GM12878 (cell line): ENCODE measurements around the gene DSG4. TPM values are rescaled to one million over a fixed set of nuclear protein-coding genes. Genes with fewer than 3 reads are reported as not detected.

Source experiments
- CBFB ChIP-seq: IDR thresholded peaks from 2 replicates; pipeline ENCODE4 v1.6.1; 2016; ENCODE audit warnings: antibody characterized with exemption, low read depth
- CREM ChIP-seq: IDR thresholded peaks from 2 replicates; pipeline ENCODE4 v1.6.1; 2014; ENCODE audit warnings: antibody characterized with exemption, low read depth
- EED ChIP-seq: sonication (generic); IDR thresholded peaks from 2 replicates; pipeline ENCODE4 v1.6.1; 2016; ENCODE audit warnings: antibody characterized with exemption, low read depth
- ETV6 ChIP-seq, 2 experiments: fragments of 450-650 bp in 1 of 2; IDR thresholded peaks in 1 of 2; conservative IDR thresholded peaks in 1 of 2; 2 replicates each; pipeline ENCODE4 v1.6.1; 2014; ENCODE audit warnings: antibody characterized with exemption in 1 of 2, borderline replicate concordance in 1 of 2, low read depth in 1 of 2, mild to moderate bottlenecking in 1 of 2, moderate library complexity in 1 of 2
- IRF4 ChIP-seq: IDR thresholded peaks from 2 replicates; pipeline ENCODE4 v1.6.1; 2011; ENCODE audit warnings: low read depth, low read length
- JUNB ChIP-seq: IDR thresholded peaks from 2 replicates; pipeline ENCODE4 v1.6.1; 2016; ENCODE audit warnings: antibody characterized with exemption, mild to moderate bottlenecking
- MEF2A ChIP-seq: IDR thresholded peaks from 2 replicates; pipeline ENCODE4 v1.6.1; 2011; ENCODE audit warnings: low read depth, mild to moderate bottlenecking, low read length, moderate library complexity; ENCODE audit not compliant: insufficient read depth
- MTA3 ChIP-seq: IDR thresholded peaks from 2 replicates; pipeline ENCODE4 v1.6.1; 2012; ENCODE audit warnings: low read length, inconsistent platforms, borderline replicate concordance
- MYC ChIP-seq: IDR thresholded peaks from 2 replicates; pipeline ENCODE4 v1.6.1; 2011; ENCODE audit warnings: mild to moderate bottlenecking, low read length, moderate library complexity, inconsistent platforms; ENCODE audit not compliant: insufficient read depth, insufficient replicate concordance, insufficient read length, severe bottlenecking
- NBN ChIP-seq: fragments of 450-650 bp; IDR thresholded peaks from 2 replicates; pipeline ENCODE4 v1.6.1; 2016
- NFYB ChIP-seq: IDR thresholded peaks from 2 replicates; pipeline ENCODE4 v1.6.1; 2011; ENCODE audit warnings: low read depth, mild to moderate bottlenecking, low read length, improper control_type of control experiment, moderate library complexity; ENCODE audit not compliant: insufficient read depth
- NRF1 ChIP-seq: conservative IDR thresholded peaks from 2 replicates; pipeline ENCODE4 v1.6.1; 2011; ENCODE audit warnings: mild to moderate bottlenecking, low read depth, low read length, improper control_type of control experiment
- PAX5 ChIP-seq: IDR thresholded peaks from 2 replicates; pipeline ENCODE4 v1.6.1; 2011; ENCODE audit warnings: low read depth, low read length, borderline replicate concordance
- RUNX3 ChIP-seq: IDR thresholded peaks from 2 replicates; pipeline ENCODE4 v1.6.1; 2012; ENCODE audit warnings: low read length, inconsistent platforms
- SMC3 ChIP-seq: IDR thresholded peaks from 2 replicates; pipeline ENCODE4 v1.6.1; 2011; ENCODE audit warnings: low read length, improper control_type of control experiment, borderline replicate concordance
- SRF ChIP-seq, 2 experiments: IDR thresholded peaks; 2 replicates each; pipeline ENCODE4 v1.6.1; 2011; ENCODE audit warnings: low read depth in 2 of 2, low read length in 2 of 2, mild to moderate bottlenecking in 1 of 2, moderate library complexity in 1 of 2
- SUPT20H ChIP-seq: IDR thresholded peaks from 2 replicates; pipeline ENCODE4 v1.6.1; 2011; ENCODE audit warnings: low read depth, mild to moderate bottlenecking, low read length, moderate library complexity, borderline replicate concordance; ENCODE audit not compliant: control insufficient read depth
- TBL1XR1 ChIP-seq: IDR thresholded peaks from 2 replicates; pipeline ENCODE4 v1.6.1; 2012; ENCODE audit warnings: low read depth, low read length, improper control_type of control experiment
- TCF7 ChIP-seq: IDR thresholded peaks from 2 replicates; pipeline ENCODE4 v1.6.1; 2014; ENCODE audit warnings: antibody characterized with exemption, borderline replicate concordance
- polyA plus RNA-seq, 11 experiments: library from polyadenylated mRNA; depleted of rRNA in 4 of 11; unstranded in 6 of 11; stranded (reverse) in 5 of 11; fragments of >200 nt; fragmentation: Nextera tagmentation in 4 of 11; fragmentation: Illumina TruSeq in 1 of 11; extraction: Ambion mirVana in 4 of 11; extraction: Trizol in 1 of 11; gene quantifications; 1 replicate in 1 of 11; 2 replicates in 10 of 11; pipeline versions ENCODE4 v1.2.1 to v1.2.3, GENCODE V29; 2011 to 2016; ENCODE audit warnings: inconsistent platforms in 2 of 11, missing spikeins in 2 of 11, low read depth in 1 of 11
- total RNA-seq, 4 experiments: library from RNA; depleted of rRNA in 3 of 4; stranded (reverse); fragments of >200 nt in 3 of 4; fragmentation: Illumina TruSeq in 1 of 4; extraction: Trizol in 1 of 4; gene quantifications; 2 replicates each; pipeline versions ENCODE4 v1.2.1 to v1.2.3, GENCODE V29; 2013 to 2021
- TF ChIP-seq, protein P1 (sequence below): IDR thresholded peaks from 2 replicates; pipeline ENCODE4 v1.6.1; 2012; ENCODE audit warnings: low read depth, low read length, improper control_type of control experiment

DSG4 gene
- total and polyA plus RNA-seq, 10 of the 15 experiments (the other 5 are each of a cell fraction or from before 2014, with no cell fraction given): 0.07 to 0.59 (median 0.17) TPM; not detected in 1

DNA sequence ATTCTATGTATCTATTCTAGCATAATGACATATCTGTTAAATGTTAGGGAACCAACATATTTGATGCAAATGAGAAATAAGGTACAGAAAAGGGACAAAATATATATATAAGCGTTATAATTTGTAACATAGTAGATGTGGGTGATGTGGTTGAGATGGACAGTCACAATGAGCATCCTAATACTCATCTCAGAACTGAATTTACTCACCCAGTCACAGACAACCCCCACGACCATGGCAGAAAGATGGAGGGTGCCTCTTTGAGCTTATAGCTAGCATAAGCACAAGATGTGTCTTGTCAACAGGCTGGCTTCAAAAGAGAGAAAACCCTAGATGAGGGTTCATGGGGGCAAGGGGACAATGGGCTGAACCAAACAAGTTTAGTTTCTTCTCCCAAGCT is 61.8 kb downstream of the DSG4 start (continued):
- TF ChIP-seq, protein P1, sequence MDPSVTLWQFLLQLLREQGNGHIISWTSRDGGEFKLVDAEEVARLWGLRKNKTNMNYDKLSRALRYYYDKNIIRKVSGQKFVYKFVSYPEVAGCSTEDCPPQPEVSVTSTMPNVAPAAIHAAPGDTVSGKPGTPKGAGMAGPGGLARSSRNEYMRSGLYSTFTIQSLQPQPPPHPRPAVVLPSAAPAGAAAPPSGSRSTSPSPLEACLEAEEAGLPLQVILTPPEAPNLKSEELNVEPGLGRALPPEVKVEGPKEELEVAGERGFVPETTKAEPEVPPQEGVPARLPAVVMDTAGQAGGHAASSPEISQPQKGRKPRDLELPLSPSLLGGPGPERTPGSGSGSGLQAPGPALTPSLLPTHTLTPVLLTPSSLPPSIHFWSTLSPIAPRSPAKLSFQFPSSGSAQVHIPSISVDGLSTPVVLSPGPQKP: no peak
- no peak for TF ChIP-seq NBN
- TF ChIP-seq CREM: peak; percentile 39; the same call in 1 of the 2 replicates
- no peak for TF ChIP-seq SMC3
- TF ChIP-seq SRF (IDR thresholded peaks at IDR 0.05; ENCODE audit: low read depth in 2 of 2, low read length in 2 of 2): 0 out of 4 replicates have a peak, but pooled peaks of 1 of the 2 experiments have one; percentile 40
- no peak for TF ChIP-seq CBFB
- no peak for TF ChIP-seq TBL1XR1
- no peak for TF ChIP-seq MYC
- TF ChIP-seq TCF7: no peak
- TF ChIP-seq JUNB: peak; percentile 93
- TF ChIP-seq IRF4: peak; percentile 84
- 0 out of 4 replicates have a peak, but pooled peaks of 1 of the 2 experiments have one; percentile 35 for TF ChIP-seq ETV6 (conservative IDR thresholded peaks at IDR 0.05 in 1 of 2, IDR thresholded peaks at IDR 0.05 in 1 of 2; ENCODE audit: borderline replicate concordance in 1 of 2, low read depth in 1 of 2)
- TF ChIP-seq MTA3: 0 out of 2 replicates have a peak, but pooled peaks have one; percentile 51
- TF ChIP-seq RUNX3: peak; percentile 95
- peak; percentile 23; the same call in 1 of the 2 replicates for TF ChIP-seq PAX5
- no peak for TF ChIP-seq NFYB
- TF ChIP-seq SUPT20H: no peak
- 0 out of 2 replicates have a peak, but pooled peaks have one; percentile 49 for TF ChIP-seq MEF2A
- no peak for TF ChIP-seq NRF1
- TF ChIP-seq EED: 0 out of 2 replicates have a peak, but pooled peaks have one; percentile 17
- TF ChIP-seq, all 136 proteins: peak for 17
